H9 (cell line): ENCODE results near the gene KRT6A. TPM values are rescaled to one million over a fixed set of nuclear protein-coding genes. Genes with fewer than 3 reads are reported as not detected.

ENCODE experiments used
- DNase-seq: peaks from one replicate; pipeline ENCODE4 v3.0.0-alpha.2; 2017
- H2AFZ ChIP-seq: one replicate; pipeline ENCODE4 v1.6.1; 2013; ENCODE audit warnings: mild to moderate bottlenecking, low read length, control low read depth, moderate library complexity
- H2AK5ac ChIP-seq: 2 replicates; pipeline ENCODE4 v1.6.1; 2013; ENCODE audit warnings: low read length, control low read depth, mixed read lengths; ENCODE audit not compliant: insufficient read length
- H2BK120ac ChIP-seq: one replicate; pipeline ENCODE4 v1.6.1; 2013; ENCODE audit warnings: low read depth, mild to moderate bottlenecking, low read length, control low read depth, inconsistent platforms; ENCODE audit not compliant: poor library complexity, severe bottlenecking
- H2BK12ac ChIP-seq: 2 replicates; pipeline ENCODE4 v1.6.1; 2013; ENCODE audit warnings: low read length, control low read depth, mixed read lengths, low read depth; ENCODE audit not compliant: insufficient read length
- H2BK15ac ChIP-seq: 2 replicates; pipeline ENCODE4 v1.6.1; 2013; ENCODE audit warnings: low read depth, low read length, control low read depth
- H2BK20ac ChIP-seq: one replicate; pipeline ENCODE4 v1.6.1; 2013; ENCODE audit warnings: low read depth, mild to moderate bottlenecking, low read length, control low read depth, inconsistent platforms; ENCODE audit not compliant: poor library complexity, severe bottlenecking
- H2BK5ac ChIP-seq: 2 replicates; pipeline ENCODE4 v1.6.1; 2013; ENCODE audit warnings: low read length, control low read depth, mixed read lengths; ENCODE audit not compliant: insufficient read length
- H3K14ac ChIP-seq: 2 replicates; pipeline ENCODE4 v1.6.1; 2013; ENCODE audit warnings: low read length, control low read depth; ENCODE audit not compliant: insufficient read depth
- H3K18ac ChIP-seq: 2 replicates; pipeline ENCODE4 v1.6.1; 2013; ENCODE audit warnings: low read depth, mild to moderate bottlenecking, mixed read lengths, low read length, control low read depth; ENCODE audit not compliant: insufficient read length
- H3K23ac ChIP-seq: 2 replicates; pipeline ENCODE4 v1.6.1; 2013; ENCODE audit warnings: low read length, control low read depth, mixed read lengths, low read depth; ENCODE audit not compliant: insufficient read length
- H3K23me2 ChIP-seq: 2 replicates; pipeline ENCODE4 v1.6.1; 2013; ENCODE audit warnings: low read depth, mild to moderate bottlenecking, mixed read lengths, low read length, control low read depth; ENCODE audit not compliant: insufficient read length, poor library complexity, severe bottlenecking
- H3K27ac ChIP-seq: 2 replicates; pipeline ENCODE4 v1.5.1; 2013; ENCODE audit warnings: low read length, control low read depth, mixed read lengths, low read depth; ENCODE audit not compliant: insufficient read length
- H3K27me3 ChIP-seq: 2 replicates; pipeline ENCODE4 v1.6.1; 2013; ENCODE audit warnings: low read length, control low read depth, inconsistent platforms; ENCODE audit not compliant: insufficient read depth
- H3K4ac ChIP-seq: 2 replicates; pipeline ENCODE4 v1.6.1; 2013; ENCODE audit warnings: low read depth, mild to moderate bottlenecking, control low read depth, inconsistent platforms, low read length, moderate library complexity
- H3K4me1 ChIP-seq: 2 replicates; pipeline ENCODE4 v1.6.1; 2013; ENCODE audit warnings: low read length, control low read depth, inconsistent platforms; ENCODE audit not compliant: insufficient read depth
- H3K4me2 ChIP-seq: 2 replicates; pipeline ENCODE4 v1.6.1; 2013; ENCODE audit warnings: low read length, control low read depth, mixed read lengths; ENCODE audit not compliant: insufficient read length, insufficient read depth
- H3K56ac ChIP-seq: 2 replicates; pipeline ENCODE4 v1.6.1; 2013; ENCODE audit warnings: low read depth, mild to moderate bottlenecking, mixed read lengths, low read length, control low read depth; ENCODE audit not compliant: insufficient read length
- H3K79me1 ChIP-seq: 2 replicates; pipeline ENCODE4 v1.6.1; 2013; ENCODE audit warnings: low read depth, mild to moderate bottlenecking, moderate library complexity, low read length, control low read depth, inconsistent platforms; ENCODE audit not compliant: insufficient read depth, poor library complexity, severe bottlenecking
- H3K79me2 ChIP-seq: 2 replicates; pipeline ENCODE4 v1.6.1; 2013; ENCODE audit warnings: low read length, control low read depth, inconsistent platforms; ENCODE audit not compliant: insufficient read depth
- H3K9ac ChIP-seq: 2 replicates; pipeline ENCODE4 v1.6.1; 2013; ENCODE audit warnings: low read length, control low read depth, mixed read lengths; ENCODE audit not compliant: insufficient read length; ENCODE audit errors: extremely low read depth
- H3K9me3 ChIP-seq: one replicate; pipeline ENCODE4 v1.6.1; 2013; ENCODE audit warnings: low read depth, low read length, inconsistent platforms; ENCODE audit not compliant: control insufficient read depth
- H3T11ph ChIP-seq: one replicate; pipeline ENCODE4 v1.6.1; 2013; ENCODE audit warnings: mild to moderate bottlenecking, low read length, control low read depth, inconsistent platforms
- H4K20me1 ChIP-seq: one replicate; pipeline ENCODE4 v1.6.1; 2013; ENCODE audit not compliant: control insufficient read depth, insufficient read length, insufficient read depth
- H4K5ac ChIP-seq: 2 replicates; pipeline ENCODE4 v1.6.1; 2013; ENCODE audit warnings: low read depth, mild to moderate bottlenecking, mixed read lengths, low read length, control low read depth; ENCODE audit not compliant: insufficient read length
- H4K8ac ChIP-seq: replicated peaks from 2 replicates; pipeline ENCODE4 v1.6.1; 2013; ENCODE audit warnings: low read length, control low read depth, mixed read lengths, low read depth; ENCODE audit not compliant: insufficient read length
- H4K91ac ChIP-seq: 2 replicates; pipeline ENCODE4 v1.6.1; 2013; ENCODE audit warnings: low read depth, mild to moderate bottlenecking, moderate library complexity, mixed read lengths, low read length, control low read depth; ENCODE audit not compliant: insufficient read length
- H3K27ac Mint-ChIP-seq, 3 experiments: 2 replicates in 2 of 3; 3 replicates in 1 of 3; pipeline ENCODE4 v1.8.0; 2020 to 2021; ENCODE audit warnings: mixed read lengths in 3 of 3, mild to moderate bottlenecking in 1 of 3, moderate library complexity in 1 of 3
- H3K27me3 Mint-ChIP-seq: 2 replicates; pipeline ENCODE4 v1.8.0; 2021; ENCODE audit warnings: low read depth, mild to moderate bottlenecking, moderate library complexity, mixed read lengths
- H3K36me3 Mint-ChIP-seq, 3 experiments: 2 replicates in 2 of 3; 3 replicates in 1 of 3; pipeline ENCODE4 v1.8.0; 2020 to 2021; ENCODE audit warnings: low read depth in 3 of 3, mixed read lengths in 3 of 3; ENCODE audit not compliant: insufficient read depth in 1 of 3
- H3K4me1 Mint-ChIP-seq, 2 experiments: 2 replicates each; pipeline ENCODE4 v1.8.0; 2020; ENCODE audit warnings: mixed read lengths in 2 of 2
- H3K4me3 Mint-ChIP-seq, 2 experiments: 2 replicates in 1 of 2; 3 replicates in 1 of 2; pipeline ENCODE4 v1.8.0; 2020 to 2021; ENCODE audit warnings: mild to moderate bottlenecking in 2 of 2, mixed read lengths in 2 of 2, moderate library complexity in 1 of 2
- H3K9me3 Mint-ChIP-seq, 2 experiments: 2 replicates in 1 of 2; 3 replicates in 1 of 2; pipeline ENCODE4 v1.8.0; 2020; ENCODE audit warnings: mild to moderate bottlenecking in 2 of 2, mixed read lengths in 2 of 2, moderate library complexity in 1 of 2
- WGBS: extraction: QIAGEN DNeasy Blood & Tissue Kit; methylation state at CpG from one replicate; pipeline ENCODE4 v1.1.7; 2013; ENCODE audit warnings: missing lambda C conversion rate, low lambda C conversion rate, mixed read lengths; ENCODE audit not compliant: insufficient read length; ENCODE audit errors: extremely low coverage; 5-methylcytosine and 5-hydroxymethylcytosine counted together
- total RNA-seq: library from RNA; stranded (reverse); gene quantifications from 2 replicates; pipeline ENCODE4 v1.2.1, GENCODE V29; 2021
- TF ChIP-seq, protein P1 (sequence below): fragments of 200-600 bp; sonication (generic); conservative IDR thresholded peaks from 3 replicates; pipeline ENCODE4 v1.8.0; 2021; ENCODE audit warnings: antibody characterized with exemption, mild to moderate bottlenecking

Gene KRT6A
- total RNA-seq, 1 experiment from 2014 or later, result not detected

DNA sequence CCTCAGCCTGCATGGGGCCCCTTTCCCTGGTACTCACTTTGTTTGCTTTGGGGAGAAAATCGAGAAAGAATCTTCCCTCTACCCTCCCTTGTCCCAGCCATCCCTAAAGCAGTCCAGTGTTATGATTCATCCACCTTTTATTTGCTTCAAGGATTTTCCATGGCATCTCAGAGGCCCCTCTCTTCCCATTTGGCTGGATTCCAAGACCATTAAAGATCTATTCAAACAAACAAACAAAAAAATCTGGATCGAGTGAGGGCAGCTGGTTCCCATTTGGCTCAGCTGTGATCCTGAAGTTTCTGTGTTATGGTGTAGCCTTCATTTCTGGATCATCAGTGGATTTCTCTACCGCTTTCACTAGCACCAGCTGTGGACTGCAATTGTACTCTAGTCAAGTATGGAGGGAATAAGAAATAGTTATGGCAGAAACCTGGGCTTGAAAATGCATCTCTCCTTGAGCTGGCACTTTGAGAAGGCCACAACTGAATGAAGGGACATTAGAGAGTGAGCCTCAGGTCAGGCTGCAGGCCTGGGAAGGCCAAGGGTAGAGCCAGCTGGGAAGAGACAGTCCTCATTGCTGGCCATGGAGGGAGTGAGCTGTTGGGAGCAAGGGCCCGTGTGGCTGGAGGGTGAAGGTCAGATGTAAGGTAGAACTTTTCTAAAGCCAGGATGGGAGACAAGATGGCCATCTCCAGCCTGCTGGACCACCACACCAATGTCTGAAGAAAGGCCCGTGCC lies 46.2 kb upstream of the KRT6A start:
- H3K27ac ChIP-seq, result no peak overlapping the region
- H3K27ac Mint-ChIP-seq, result no peak overlapping the region
- H2AK5ac ChIP-seq, result no peak overlapping the region
- no peaks in the 10 kb centered on the region for H3K36me3 Mint-ChIP-seq
- H2BK15ac ChIP-seq, result no peak overlapping the region
- H3K79me2 ChIP-seq, result no peaks in the 10 kb centered on the region
- no peak for DNase-seq
- H3K4me1 ChIP-seq, result no peaks in the 10 kb centered on the region
- H2BK120ac ChIP-seq, result no peak overlapping the region
- no peak overlapping the region for H3K18ac ChIP-seq
- no peaks in the 10 kb centered on the region for H3K27me3 ChIP-seq
- peaks cover 5 to 6% of the 10 kb centered on the region in 2 experiments; a peak in 3 of 4 replicates for H3K4me1 Mint-ChIP-seq
- no peak overlapping the region; the same call in 1 of the 2 replicates for H3K14ac ChIP-seq
- no peak overlapping the region for H3K4me3 Mint-ChIP-seq
- peaks cover 2% of the 10 kb centered on the region; the same call in 1 of the 2 replicates for H3K27me3 Mint-ChIP-seq
- H3K23me2 ChIP-seq, result no peaks in the 10 kb centered on the region
- no peak overlapping the region for H4K8ac ChIP-seq
- H3K9me3 Mint-ChIP-seq, result no peaks in the 10 kb centered on the region
- no peak overlapping the region for H2BK20ac ChIP-seq
- no peaks in the 10 kb centered on the region for H3K9me3 ChIP-seq
- H2BK5ac ChIP-seq, result no peak overlapping the region
- H2BK12ac ChIP-seq, result no peak overlapping the region
- H3K79me1 ChIP-seq, result no peaks in the 10 kb centered on the region
- H4K91ac ChIP-seq, result no peak overlapping the region
- H4K5ac ChIP-seq, result no peak overlapping the region
- no peaks in the 10 kb centered on the region for H4K20me1 ChIP-seq
- no peak overlapping the region for H3T11ph ChIP-seq
- no peak overlapping the region for H2AFZ ChIP-seq
- WGBS, result no CpG with 5 or more reads among the region's 5 CpGs
- no peak overlapping the region for H3K4me2 ChIP-seq
- no peak overlapping the region for H3K9ac ChIP-seq
- H3K56ac ChIP-seq, result no peak overlapping the region
- H3K23ac ChIP-seq, result no peak overlapping the region
- no peak overlapping the region for H3K4ac ChIP-seq
- TF ChIP-seq, protein P1, sequence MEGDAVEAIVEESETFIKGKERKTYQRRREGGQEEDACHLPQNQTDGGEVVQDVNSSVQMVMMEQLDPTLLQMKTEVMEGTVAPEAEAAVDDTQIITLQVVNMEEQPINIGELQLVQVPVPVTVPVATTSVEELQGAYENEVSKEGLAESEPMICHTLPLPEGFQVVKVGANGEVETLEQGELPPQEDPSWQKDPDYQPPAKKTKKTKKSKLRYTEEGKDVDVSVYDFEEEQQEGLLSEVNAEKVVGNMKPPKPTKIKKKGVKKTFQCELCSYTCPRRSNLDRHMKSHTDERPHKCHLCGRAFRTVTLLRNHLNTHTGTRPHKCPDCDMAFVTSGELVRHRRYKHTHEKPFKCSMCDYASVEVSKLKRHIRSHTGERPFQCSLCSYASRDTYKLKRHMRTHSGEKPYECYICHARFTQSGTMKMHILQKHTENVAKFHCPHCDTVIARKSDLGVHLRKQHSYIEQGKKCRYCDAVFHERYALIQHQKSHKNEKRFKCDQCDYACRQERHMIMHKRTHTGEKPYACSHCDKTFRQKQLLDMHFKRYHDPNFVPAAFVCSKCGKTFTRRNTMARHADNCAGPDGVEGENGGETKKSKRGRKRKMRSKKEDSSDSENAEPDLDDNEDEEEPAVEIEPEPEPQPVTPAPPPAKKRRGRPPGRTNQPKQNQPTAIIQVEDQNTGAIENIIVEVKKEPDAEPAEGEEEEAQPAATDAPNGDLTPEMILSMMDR, result no peak
